Measurements from ENCODE around the gene SMC6. TPM values are rescaled to one million over a fixed set of nuclear protein-coding genes. Genes with fewer than 3 reads are reported as not detected.

The SMC6 gene
- total RNA-seq, 6 experiments from 2014 or later: 8.1 to 14.4 (median 10.2) TPM

GRCh38 chr2:17799301-17800120 is 45.9 kb upstream of the SMC6 start:
- Histone ChIP-seq H3K36me3 (no peaks in the 10 kb centered on the region), H3K9me3 (no peaks in the 10 kb centered on the region), H3K27me3 (no peaks in the 10 kb centered on the region), H3K4me3 (no peak overlapping the region), H3K4me1 (no peaks in the 10 kb centered on the region), H3K27ac (no peak overlapping the region)
- ATAC-seq (no peak), DNase-seq (no peak)
- TF ChIP-seq POLR2A (IDR thresholded peaks at IDR 0.05): no peak
- no peak for TF ChIP-seq CTCF (IDR thresholded peaks at IDR 0.05)
- intact Hi-C loops (cut with DNase I): no loop called here
- WGBS (ENCODE audit: insufficient coverage, low coverage, low lambda C conversion rate, missing lambda C conversion rate): 57% methylated on average over 6 of the region's 7 CpGs

- Histone ChIP-seq H3K4me1 (no peaks in the 10 kb centered on the region), H3K4me3 (no peak overlapping the region), H3K27ac (no peak overlapping the region), H3K9me3 (no peaks in the 10 kb centered on the region), H3K27me3 (no peaks in the 10 kb centered on the region), H3K36me3 (no peaks in the 10 kb centered on the region)
- intact Hi-C loops (cut with DNase I): no loop called here
- 76% methylated on average over 4 of the region's 4 CpGs for WGBS (ENCODE audit: insufficient coverage, low coverage, low lambda C conversion rate, missing lambda C conversion rate)
- ATAC-seq (no peak), DNase-seq (no peak)
- no peak for TF ChIP-seq CTCF (IDR thresholded peaks at IDR 0.05)
- TF ChIP-seq POLR2A (IDR thresholded peaks at IDR 0.05): no peak
Observed at GRCh38 chr2:17798338-17798737, 44.7 kb upstream of the SMC6 start.

GRCh38 chr2:17795309-17795708 is 41.7 kb upstream of the SMC6 start:
- Histone ChIP-seq H3K36me3 (no peaks in the 10 kb centered on the region), H3K4me3 (no peak overlapping the region), H3K4me1 (no peaks in the 10 kb centered on the region), H3K9me3 (no peaks in the 10 kb centered on the region), H3K27me3 (no peaks in the 10 kb centered on the region), H3K27ac (no peak overlapping the region)
- no peak for ATAC-seq
- intact Hi-C loops (cut with DNase I): no loop called here
- no peak for TF ChIP-seq CTCF (IDR thresholded peaks at IDR 0.05)
- no peak for TF ChIP-seq POLR2A (IDR thresholded peaks at IDR 0.05)
- DNase-seq: no peak
- WGBS (ENCODE audit: insufficient coverage, low coverage, low lambda C conversion rate, missing lambda C conversion rate): 72% methylated on average over 4 of the region's 5 CpGs

GRCh38 chr2:17793803-17794354 is 40.3 kb upstream of the SMC6 start:
- ATAC-seq: no peak
- Histone ChIP-seq H3K36me3 (no peaks in the 10 kb centered on the region), H3K27ac (no peak overlapping the region), H3K27me3 (no peaks in the 10 kb centered on the region), H3K4me3 (no peak overlapping the region), H3K4me1 (no peaks in the 10 kb centered on the region), H3K9me3 (no peaks in the 10 kb centered on the region)
- 71% methylated on average over 1 of the region's 6 CpGs for WGBS (ENCODE audit: insufficient coverage, low coverage, low lambda C conversion rate, missing lambda C conversion rate)
- DNase-seq: no peak
- intact Hi-C loops (cut with DNase I): no loop called here
- no peak for TF ChIP-seq CTCF (IDR thresholded peaks at IDR 0.05)
- TF ChIP-seq POLR2A (IDR thresholded peaks at IDR 0.05): no peak
